HG02759 (cell line): ENCODE measurements around the gene DPEP2.
"Not testable (repeated sequence)": the region's sequence is repeated elsewhere in the genome, so short reads cannot be mapped to it uniquely, and the experiment has no call there.

Source experiments
- ATAC-seq: cut with Tn5 transposase; IDR thresholded peaks from one replicate; pipeline ENCODE4 v1.9.1; 2021; ENCODE audit warnings: mild to moderate bottlenecking, moderate library complexity; ENCODE audit not compliant: unreplicated experiment

The DPEP2 gene

DNA sequence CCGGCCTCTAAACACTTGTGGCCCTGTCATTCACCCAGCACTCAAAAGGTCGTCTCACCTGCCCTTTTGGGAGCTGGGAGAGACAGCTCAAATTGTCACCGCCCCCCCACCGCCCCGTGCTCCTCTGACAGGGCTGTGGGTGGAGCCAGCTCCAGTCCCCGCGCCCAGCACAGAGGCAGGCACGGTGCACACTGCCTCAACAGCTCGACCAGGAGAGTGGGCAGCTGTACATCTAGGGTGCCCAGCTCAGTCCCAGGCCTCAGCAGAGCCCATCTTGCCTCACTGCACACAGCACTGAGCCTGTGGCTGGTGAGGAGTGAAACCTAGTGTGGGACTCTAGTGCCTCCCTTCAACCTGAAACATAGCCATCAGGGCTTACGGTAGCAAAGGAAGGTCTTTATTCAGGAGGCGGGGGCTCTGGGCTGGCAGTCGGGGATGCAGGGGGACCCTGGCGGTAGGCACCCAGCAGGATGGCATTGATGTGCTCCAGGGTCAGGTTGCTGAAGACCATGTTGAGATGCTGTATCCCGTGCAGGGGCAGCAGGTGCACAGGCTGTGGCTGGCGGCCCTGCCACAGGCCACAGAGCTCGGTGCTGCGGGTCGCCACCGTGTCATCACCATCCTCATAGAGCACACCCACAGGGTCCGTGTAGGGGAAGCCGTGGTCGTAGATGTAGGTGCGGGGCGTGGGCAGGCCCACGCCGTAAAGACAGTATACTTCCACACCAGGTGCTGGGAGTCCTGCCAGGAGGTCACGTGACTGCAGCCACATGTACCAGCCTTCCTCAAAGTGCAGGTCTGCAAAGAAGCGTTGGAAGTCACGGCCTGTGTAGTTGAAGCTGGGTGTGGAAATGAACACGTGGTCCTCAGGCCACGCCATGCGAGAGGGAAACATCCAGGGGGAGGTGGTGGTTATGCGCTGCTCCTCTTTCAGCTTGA, 59.5 kb downstream of the DPEP2 start:
- no peak for ATAC-seq

DNA sequence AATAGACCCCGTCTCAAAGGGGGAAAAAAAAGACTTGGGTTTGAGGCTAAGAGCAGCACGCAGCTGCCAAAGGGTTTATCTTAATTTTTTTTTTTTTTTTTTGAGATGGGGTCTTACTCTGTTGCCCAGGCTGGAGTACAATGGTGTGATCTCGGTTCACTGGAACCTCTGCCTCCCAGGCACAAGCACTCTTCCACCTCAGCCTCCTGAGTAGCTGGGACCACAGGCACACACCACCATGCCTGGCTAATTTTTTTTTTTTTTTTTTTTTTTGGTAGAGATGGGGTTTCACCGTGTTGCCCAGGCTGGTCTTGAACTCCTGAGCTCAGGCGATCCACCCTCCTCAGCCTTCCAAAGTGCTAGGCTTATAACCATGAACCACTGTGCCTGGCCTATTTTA, 61.6 kb downstream of the DPEP2 start:
- not testable (repeated sequence) for ATAC-seq
